Endothelial cell of umbilical vein (primary cell): ENCODE results near the gene AQP3. TPM values are rescaled to one million over a fixed set of nuclear protein-coding genes. Genes with fewer than 3 reads are reported as not detected.

Source experiments
- BruUV-seq: library from RNA; stranded (reverse); fragments of 400-500 nt; replicated peaks from 2 replicates; lab custom pipeline; 2021; lab: Mats Ljungman, UMichigan
- CTCF ChIA-PET: fragments of 300-600, 350-600 bp; sonication (Branson Sonifier 250); formaldehyde crosslinking; loops from one replicate; lab custom pipeline; 2021; ENCODE audit warnings: antibody characterized with exemption, inconsistent platforms; lab: Charles Lee
- POLR2A ChIA-PET: fragments of 300-600, 350-600 bp; sonication (Branson Sonifier 250); formaldehyde crosslinking; loops from one replicate; lab custom pipeline; 2021; ENCODE audit warnings: antibody characterized with exemption, inconsistent platforms; lab: Charles Lee
- DNase-seq: peaks from one replicate; pipeline ENCODE4 v3.0.0-alpha.2; 2011; ENCODE audit warnings: low read depth, low spot score
- FAIRE-seq: peaks from 2 replicates; lab custom pipeline; 2011; peaks lifted over from hg19 to GRCh38; lab: Jason Lieb, UNC
- H2AFZ ChIP-seq: 2 replicates; pipeline ENCODE4 v1.6.0; 2012; ENCODE audit warnings: low read depth, low read length, control low read depth, inconsistent platforms
- H3K27ac ChIP-seq: 2 replicates; pipeline ENCODE4 v1.5.1; 2011; ENCODE audit warnings: low read depth, mild to moderate bottlenecking, control low read depth, low read length, moderate library complexity; ENCODE audit not compliant: insufficient read depth
- H3K27me3 ChIP-seq, 2 experiments: 2 replicates each; pipeline versions ENCODE4 v1.6.0 to v1.6.1; 2011; ENCODE audit warnings: low read length in 2 of 2, mixed read lengths in 1 of 2; ENCODE audit not compliant: control insufficient read depth in 2 of 2, insufficient read depth in 2 of 2
- H3K36me3 ChIP-seq, 2 experiments: 2 replicates in 1 of 2; 3 replicates in 1 of 2; pipeline ENCODE4 v1.5.1; 2011; ENCODE audit warnings: low read length in 2 of 2, mild to moderate bottlenecking in 1 of 2, moderate library complexity in 1 of 2; ENCODE audit not compliant: control insufficient read depth in 2 of 2, insufficient read depth in 2 of 2; ENCODE audit errors: extremely low read depth in 1 of 2
- H3K4me1 ChIP-seq: 3 replicates; pipeline ENCODE4 v1.5.1; 2011; ENCODE audit warnings: mild to moderate bottlenecking, low read length; ENCODE audit not compliant: control insufficient read depth, insufficient read depth; ENCODE audit errors: extremely low read depth
- H3K4me2 ChIP-seq: 2 replicates; pipeline ENCODE4 v1.6.1; 2011; ENCODE audit warnings: low read length, control low read depth, mixed read lengths; ENCODE audit not compliant: insufficient read depth
- H3K4me3 ChIP-seq, 3 experiments: fragments of 200-600 bp in 1 of 3; sonication (generic), shearing (Covaris generic) in 1 of 3; replicated peaks in 1 of 3; 2 replicates each; pipeline ENCODE4 v1.5.1; 2011 to 2016; ENCODE audit warnings: control low read depth in 3 of 3, low read length in 3 of 3, mild to moderate bottlenecking in 2 of 3, inconsistent platforms in 1 of 3, low read depth in 1 of 3, moderate library complexity in 1 of 3; ENCODE audit not compliant: insufficient read depth in 1 of 3
- H3K79me2 ChIP-seq: 2 replicates; pipeline ENCODE4 v1.6.0; 2012; ENCODE audit warnings: low read length, inconsistent platforms; ENCODE audit not compliant: control insufficient read depth, insufficient read depth
- H3K9ac ChIP-seq: replicated peaks from 2 replicates; pipeline ENCODE3; 2011; ENCODE audit warnings: low read length, control low read depth; ENCODE audit not compliant: insufficient read depth; ENCODE audit errors: extremely low read depth
- H3K9me1 ChIP-seq: replicated peaks from 3 replicates; pipeline ENCODE4 v1.6.0; 2011; ENCODE audit warnings: mild to moderate bottlenecking, low read length; ENCODE audit not compliant: control insufficient read depth, insufficient read depth; ENCODE audit errors: extremely low read depth
- H3K9me3 ChIP-seq: replicated peaks from 2 replicates; pipeline ENCODE4 v1.5.1; 2012; ENCODE audit warnings: low read length, inconsistent platforms; ENCODE audit not compliant: control insufficient read depth, insufficient read depth
- H4K20me1 ChIP-seq: replicated peaks from 2 replicates; pipeline ENCODE3; 2011; ENCODE audit warnings: mild to moderate bottlenecking, low read length; ENCODE audit not compliant: control insufficient read depth, insufficient read depth; ENCODE audit errors: extremely low read depth
- CTCF ChIP-seq, 2 donors: IDR thresholded peaks; 1 replicate in 1 of 2; 2 replicates in 1 of 2; pipeline ENCODE4 v1.5.1; 2011; ENCODE audit warnings: low read length in 2 of 2, mild to moderate bottlenecking in 2 of 2, moderate library complexity in 2 of 2, control low read depth in 1 of 2, inconsistent platforms in 1 of 2, low read depth in 1 of 2; ENCODE audit not compliant: insufficient read depth in 1 of 2; ENCODE audit errors: extremely low read depth in 1 of 2
- EZH2 ChIP-seq: IDR thresholded peaks from 2 replicates; pipeline ENCODE4 v1.6.1; 2012; ENCODE audit warnings: borderline replicate concordance, low read depth, mild to moderate bottlenecking, moderate library complexity, low read length, inconsistent platforms; ENCODE audit not compliant: severe bottlenecking
- FOS ChIP-seq: IDR thresholded peaks from 2 replicates; pipeline ENCODE4 v1.6.1; 2011; ENCODE audit warnings: mild to moderate bottlenecking, low read length, moderate library complexity, borderline replicate concordance; ENCODE audit not compliant: insufficient read depth
- GATA2 ChIP-seq: IDR thresholded peaks from 2 replicates; pipeline ENCODE4 v1.7.0; 2011; ENCODE audit warnings: low read depth, mild to moderate bottlenecking, moderate library complexity, mixed read lengths, low read length; ENCODE audit not compliant: insufficient read length, insufficient read depth
- JUN ChIP-seq: IDR thresholded peaks from 2 replicates; pipeline ENCODE4 v1.6.1; 2011; ENCODE audit warnings: borderline replicate concordance, low read depth; ENCODE audit not compliant: insufficient read length, insufficient read depth
- MAX ChIP-seq: IDR thresholded peaks from 2 replicates; pipeline ENCODE4 v1.6.1; 2011; ENCODE audit not compliant: insufficient read depth, insufficient read length
- MYC ChIP-seq: IDR thresholded peaks from one replicate; pipeline ENCODE4 v1.6.1; 2011; ENCODE audit warnings: mild to moderate bottlenecking, low read depth, low read length
- POLR2A ChIP-seq: IDR thresholded peaks from 2 replicates; pipeline ENCODE4 v1.6.1; 2012; ENCODE audit warnings: low read depth, mild to moderate bottlenecking, control low read depth, low read length
- POLR2AphosphoS5 ChIP-seq: IDR thresholded peaks from 2 replicates; pipeline ENCODE4 v1.6.1; 2012; ENCODE audit warnings: low read depth, mild to moderate bottlenecking, control low read depth, low read length, moderate library complexity; ENCODE audit not compliant: insufficient read depth
- dilution Hi-C: fragments of 300-500 bp; cut with MboI; formaldehyde crosslinking; loops from one replicate; pipeline ENCODE4 v1.15.0; 2019; ENCODE audit warnings: low sequenced_read_pairs; ENCODE audit not compliant: extremely low pct_ligation_motif_present
- intact Hi-C: fragments of 100-400 bp; cut with micrococcal nuclease; formaldehyde crosslinking; loops from one replicate; pipeline ENCODE4 v1.10.0; 2022
- polyA plus RNA-seq, 4 experiments: library from polyadenylated mRNA; depleted of rRNA in 3 of 4; stranded (reverse) in 3 of 4; unstranded in 1 of 4; fragments of >200 nt; gene quantifications; 2 replicates each; pipeline versions ENCODE4 v1.2.1 to v1.2.3, GENCODE V29; 2011 to 2012; ENCODE audit warnings: missing spikeins in 1 of 4
- total RNA-seq: library from RNA; stranded (reverse); gene quantifications from 2 replicates; pipeline ENCODE4 v1.2.3, GENCODE V29; 2021

The AQP3 gene
- total and polyA plus RNA-seq, 2 donors (not counting 3 experiments of a cell fraction or from before 2014, with no cell fraction given), result 0.93 to 1.8 TPM

GRCh38 chr9:33461492-33461891 is 14.1 kb upstream of the AQP3 start:
- H2AFZ ChIP-seq, result no peak overlapping the region
- no peaks in the 10 kb centered on the region for H3K79me2 ChIP-seq
- CTCF ChIA-PET, result interaction anchor here (1.6 to 8.3 kb wide), 4 partner anchors 10 to 58 kb away, joined by 4 to 119 read pairs (median 10); partner anchors contain the start of gene NOL6
- BruUV-seq, result no TSS peak
- TF ChIP-seq MAX (no peak), GATA2 (no peak), EZH2 (no peak), MYC (no peak), POLR2A (no peak), POLR2AphosphoS5 (no peak)
- H3K27ac ChIP-seq, result no peak overlapping the region
- no peak overlapping the region for H3K4me3 ChIP-seq
- peaks cover 12% of the 10 kb centered on the region for H3K4me1 ChIP-seq
- no peak for FAIRE-seq
- dilution Hi-C loops, result no loop called here
- intact Hi-C loops, result no loop called here
- no peak overlapping the region for H3K9ac ChIP-seq
- no peak overlapping the region for H3K4me2 ChIP-seq
- H3K9me1 ChIP-seq, result no peaks in the 10 kb centered on the region
- H3K27me3 ChIP-seq, result no peaks in the 10 kb centered on the region
- no peak for DNase-seq
- H4K20me1 ChIP-seq, result no peaks in the 10 kb centered on the region
- no peaks in the 10 kb centered on the region for H3K9me3 ChIP-seq
- H3K36me3 ChIP-seq, result peaks cover 9 to 51% of the 10 kb centered on the region in 2 experiments
- POLR2A ChIA-PET, result interaction anchor here (1.5 kb wide), 1 partner anchor 12 kb away, joined by 5 read pairs; the partner anchor contains the start of gene NOL6

GRCh38 chr9:33460854-33461253 is 13.5 kb upstream of the AQP3 start:
- intact Hi-C loops, result no loop called here
- Histone ChIP-seq H3K27ac (no peak overlapping the region), H3K4me3 (no peak overlapping the region), H3K9ac (no peak overlapping the region), H4K20me1 (no peaks in the 10 kb centered on the region), H3K79me2 (no peaks in the 10 kb centered on the region), H3K27me3 (no peaks in the 10 kb centered on the region), H2AFZ (no peak overlapping the region), H3K36me3 (peaks cover 9 to 46% of the 10 kb centered on the region in 2 experiments), H3K9me1 (no peaks in the 10 kb centered on the region), H3K4me1 (peaks cover 12% of the 10 kb centered on the region), H3K4me2 (no peak overlapping the region), H3K9me3 (no peaks in the 10 kb centered on the region)
- BruUV-seq, result no TSS peak
- dilution Hi-C loops, result no loop called here
- DNase-seq (no peak), FAIRE-seq (no peak)
- CTCF ChIA-PET, result interaction anchor here (0.9 to 8.3 kb wide), 5 partner anchors 9 to 86 kb away, joined by 4 to 119 read pairs (median 5); partner anchors contain the start of gene NOL6
- TF ChIP-seq EZH2 (no peak), JUN (no peak), CTCF (IDR thresholded peaks at IDR 0.05; ENCODE audit: extremely low read depth in 1 of 2, insufficient read depth in 1 of 2, low read depth in 1 of 2, low read length in 2 of 2) (no peak), GATA2 (no peak), POLR2A (no peak), FOS (no peak), POLR2AphosphoS5 (no peak), MAX (no peak), MYC (no peak)
- POLR2A ChIA-PET, result interaction anchor here (1.5 kb wide), 1 partner anchor 12 kb away, joined by 5 read pairs; the partner anchor contains the start of gene NOL6
